ENCODE data around the gene TMEM53.

TMEM53 gene

GRCh38 chr1:44698138-44698537 lies 23.9 kb upstream of the TMEM53 start:
- TF ChIP-seq CTCF (IDR thresholded peaks at IDR 0.05; ENCODE audit: control insufficient read depth, insufficient read depth, low read depth, low read length, missing control alignments): no peak
- DNase-seq (ENCODE audit: low read depth): no peak
- H3K4me3 ChIP-seq (ENCODE audit: control insufficient read depth, low read depth, low read length): no peak overlapping the region

- no peak for TF ChIP-seq CTCF (IDR thresholded peaks at IDR 0.05; ENCODE audit: control insufficient read depth, insufficient read depth, low read depth, low read length, missing control alignments)
- no peak overlapping the region for H3K4me3 ChIP-seq (ENCODE audit: control insufficient read depth, low read depth, low read length)
- no peak for DNase-seq (ENCODE audit: low read depth)
Measured at GRCh38 chr1:44696789-44697345, 22.6 kb upstream of the TMEM53 start.

- no peak for DNase-seq (ENCODE audit: low read depth)
- H3K4me3 ChIP-seq (ENCODE audit: control insufficient read depth, low read depth, low read length): no peak overlapping the region
- TF ChIP-seq CTCF (IDR thresholded peaks at IDR 0.05; ENCODE audit: control insufficient read depth, insufficient read depth, low read depth, low read length, missing control alignments): no peak
Measured at GRCh38 chr1:44696101-44696500, 21.8 kb upstream of the TMEM53 start.

- H3K4me3 ChIP-seq (ENCODE audit: control insufficient read depth, low read depth, low read length): no peak overlapping the region
- no peak for TF ChIP-seq CTCF (IDR thresholded peaks at IDR 0.05; ENCODE audit: control insufficient read depth, insufficient read depth, low read depth, low read length, missing control alignments)
- no peak for DNase-seq (ENCODE audit: low read depth)
Measured at GRCh38 chr1:44695671-44696070, 21.4 kb upstream of the TMEM53 start.

GRCh38 chr1:44694863-44695478 lies 20.7 kb upstream of the TMEM53 start:
- TF ChIP-seq CTCF (IDR thresholded peaks at IDR 0.05; ENCODE audit: control insufficient read depth, insufficient read depth, low read depth, low read length, missing control alignments): no peak
- no peak overlapping the region for H3K4me3 ChIP-seq (ENCODE audit: control insufficient read depth, low read depth, low read length)
- DNase-seq (ENCODE audit: low read depth): no peak

- no peak overlapping the region for H3K4me3 ChIP-seq (ENCODE audit: control insufficient read depth, low read depth, low read length)
- TF ChIP-seq CTCF (IDR thresholded peaks at IDR 0.05; ENCODE audit: control insufficient read depth, insufficient read depth, low read depth, low read length, missing control alignments): no peak
- DNase-seq (ENCODE audit: low read depth): no peak
Measured at GRCh38 chr1:44693900-44694299, 19.6 kb upstream of the TMEM53 start.
